Liver (tissue), 9 donors: ENCODE measurements around the gene ARMC2. TPM values are rescaled to one million over a fixed set of nuclear protein-coding genes. Genes with fewer than 3 reads are reported as not detected.

Experiments used
- DNase-seq: peaks from one replicate; pipeline ENCODE4 v3.0.0-alpha.2; 2017; ENCODE audit warnings: low spot score
- H3K27ac ChIP-seq, 2 donors: one replicate each; pipeline ENCODE4 v1.7.0; 2013; ENCODE audit warnings: inconsistent platforms in 2 of 2, low read length in 2 of 2, control low read depth in 1 of 2, low read depth in 1 of 2, mild to moderate bottlenecking in 1 of 2
- H3K27me3 ChIP-seq, 4 donors: one replicate each; pipeline versions ENCODE4 v1.6.1 to v1.7.0; 2013; ENCODE audit warnings: low read length in 3 of 4, inconsistent platforms in 1 of 4, mild to moderate bottlenecking in 1 of 4, moderate library complexity in 1 of 4; ENCODE audit not compliant: control insufficient read depth in 4 of 4, insufficient read depth in 4 of 4
- H3K36me3 ChIP-seq, 4 donors: one replicate each; pipeline versions ENCODE4 v1.6.1 to v1.7.0; 2013; ENCODE audit warnings: low read length in 3 of 4, mild to moderate bottlenecking in 3 of 4, low read depth in 1 of 4, moderate library complexity in 1 of 4; ENCODE audit not compliant: control insufficient read depth in 4 of 4, insufficient read depth in 3 of 4
- H3K4me1 ChIP-seq, 4 donors: one replicate each; pipeline versions ENCODE4 v1.6.1 to v1.7.0; 2013; ENCODE audit warnings: low read length in 3 of 4, mild to moderate bottlenecking in 3 of 4, moderate library complexity in 1 of 4; ENCODE audit not compliant: control insufficient read depth in 4 of 4, insufficient read depth in 4 of 4
- H3K4me3 ChIP-seq, 3 donors: one replicate each; pipeline versions ENCODE4 v1.6.1 to v1.7.0; 2013; ENCODE audit warnings: low read length in 3 of 3, control low read depth in 1 of 3, low read depth in 1 of 3, mild to moderate bottlenecking in 1 of 3
- H3K9ac ChIP-seq, 2 donors: one replicate each; pipeline ENCODE4 v1.7.0; 2013; ENCODE audit warnings: low read length in 2 of 2, mild to moderate bottlenecking in 2 of 2, moderate library complexity in 2 of 2, control low read depth in 1 of 2, low read depth in 1 of 2
- H3K9me3 ChIP-seq, 4 donors: one replicate each; pipeline versions ENCODE4 v1.6.1 to v1.7.0; 2013; ENCODE audit warnings: low read length in 3 of 4; ENCODE audit not compliant: control insufficient read depth in 4 of 4
- EGR1 ChIP-seq, 2 donors: IDR thresholded peaks; 2 replicates each; pipeline ENCODE4 v1.6.1; 2016 to 2018; ENCODE audit warnings: antibody characterized with exemption in 2 of 2, low read depth in 2 of 2
- FOXA1 ChIP-seq: IDR thresholded peaks from 2 replicates; pipeline ENCODE4 v1.6.1; 2016; ENCODE audit warnings: antibody characterized with exemption
- FOXA2 ChIP-seq: IDR thresholded peaks from 2 replicates; pipeline ENCODE4 v1.6.1; 2016; ENCODE audit warnings: antibody characterized with exemption
- HNF4A ChIP-seq, 2 donors: conservative IDR thresholded peaks; 2 replicates each; pipeline ENCODE4 v1.6.1; 2016; ENCODE audit warnings: antibody characterized with exemption in 2 of 2, mild to moderate bottlenecking in 2 of 2
- HNF4G ChIP-seq: IDR thresholded peaks from 2 replicates; pipeline ENCODE4 v1.6.1; 2016; ENCODE audit warnings: antibody characterized with exemption
- JUND ChIP-seq, 2 donors: IDR thresholded peaks; 2 replicates each; pipeline ENCODE4 v1.6.1; 2016; ENCODE audit warnings: antibody characterized with exemption in 2 of 2
- NR2F2 ChIP-seq: IDR thresholded peaks from 2 replicates; pipeline ENCODE4 v1.6.1; 2016; ENCODE audit warnings: antibody characterized with exemption
- RAD21 ChIP-seq, 2 donors: IDR thresholded peaks; 2 replicates each; pipeline ENCODE4 v1.6.1; 2016; ENCODE audit warnings: antibody characterized with exemption in 2 of 2, mild to moderate bottlenecking in 2 of 2
- RXRA ChIP-seq, 2 donors: IDR thresholded peaks; 2 replicates each; pipeline ENCODE4 v1.6.1; 2017 to 2018; ENCODE audit warnings: antibody characterized with exemption in 2 of 2, mild to moderate bottlenecking in 1 of 2
- SP1 ChIP-seq: IDR thresholded peaks from 2 replicates; pipeline ENCODE4 v1.6.1; 2018; ENCODE audit warnings: antibody characterized with exemption, mild to moderate bottlenecking
- YY1 ChIP-seq: IDR thresholded peaks from 2 replicates; pipeline ENCODE4 v1.6.1; 2016; ENCODE audit warnings: antibody characterized with exemption, mild to moderate bottlenecking
- WGBS: extraction: QIAGEN DNeasy Blood & Tissue Kit; methylation state at CpG from one replicate; pipeline ENCODE4 v1.1.7; 2013; 5-methylcytosine and 5-hydroxymethylcytosine counted together
- polyA plus RNA-seq, 2 donors: library from polyadenylated mRNA; stranded (reverse) in 1 of 2; unstranded in 1 of 2; fragments of 200-250 nt in 1 of 2; fragments of >200 nt in 1 of 2; fragmentation: Nextera tagmentation in 1 of 2; extraction: Ambion mirVana in 1 of 2; gene quantifications; one replicate each; pipeline versions ENCODE4 v1.2.1 to v1.2.3, GENCODE V29; 2013 to 2015
- total RNA-seq, 2 donors: library from RNA; depleted of rRNA; stranded (reverse); fragments of >200 nt; gene quantifications; one replicate each; pipeline ENCODE4 v1.2.3, GENCODE V29; 2014
- TF ChIP-seq, protein P1 (sequence below): IDR thresholded peaks from 2 replicates; pipeline ENCODE4 v1.6.1; 2016; ENCODE audit warnings: antibody characterized with exemption
- TF ChIP-seq, protein P2 (sequence below): fragments of 150-350 bp; IDR thresholded peaks from 2 replicates; pipeline ENCODE4 v1.5.1; 2017; ENCODE audit warnings: improper control_type of control experiment, low read depth, low read length; ENCODE audit not compliant: missing input control
- TF ChIP-seq, protein P3 (sequence below): IDR thresholded peaks from 2 replicates; pipeline ENCODE4 v1.6.1; 2016; ENCODE audit warnings: antibody characterized with exemption
- TF ChIP-seq, protein P4 (sequence below): IDR thresholded peaks from 2 replicates; pipeline ENCODE4 v1.6.1; 2016; ENCODE audit warnings: antibody characterized with exemption, mild to moderate bottlenecking
- donor health status: healthy.
- donor health status: healthy.
- donor health status: healthy.
- donor health status: healthy.
- donor health status: healthy.

Gene ARMC2
- total and polyA plus RNA-seq, 4 donors, result 0.24 to 1.5 (median 0.73) TPM

DNA sequence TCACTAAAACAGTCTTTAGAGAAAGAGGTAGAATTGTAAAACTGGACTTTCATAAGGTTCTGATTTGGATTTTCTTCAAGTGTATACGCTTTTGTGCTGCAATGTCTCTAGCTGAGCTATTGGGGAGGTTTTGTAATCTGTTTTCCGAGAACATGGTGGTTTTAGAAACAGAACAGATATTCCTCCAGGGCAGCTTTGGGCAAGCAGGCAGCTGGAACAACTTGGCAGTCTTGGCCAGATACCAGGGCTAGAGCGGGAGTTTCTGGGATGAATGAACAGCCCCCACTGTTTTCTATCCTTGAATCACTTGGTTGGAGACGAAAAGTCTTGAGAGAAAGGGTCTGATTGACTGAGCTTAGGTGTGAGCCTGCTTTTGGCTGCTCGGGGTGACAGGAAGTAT is 17.1 kb upstream of the ARMC2 start:
- TF ChIP-seq, protein P1, sequence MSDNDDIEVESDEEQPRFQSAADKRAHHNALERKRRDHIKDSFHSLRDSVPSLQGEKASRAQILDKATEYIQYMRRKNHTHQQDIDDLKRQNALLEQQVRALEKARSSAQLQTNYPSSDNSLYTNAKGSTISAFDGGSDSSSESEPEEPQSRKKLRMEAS, result no peak
- TF ChIP-seq, protein P2, sequence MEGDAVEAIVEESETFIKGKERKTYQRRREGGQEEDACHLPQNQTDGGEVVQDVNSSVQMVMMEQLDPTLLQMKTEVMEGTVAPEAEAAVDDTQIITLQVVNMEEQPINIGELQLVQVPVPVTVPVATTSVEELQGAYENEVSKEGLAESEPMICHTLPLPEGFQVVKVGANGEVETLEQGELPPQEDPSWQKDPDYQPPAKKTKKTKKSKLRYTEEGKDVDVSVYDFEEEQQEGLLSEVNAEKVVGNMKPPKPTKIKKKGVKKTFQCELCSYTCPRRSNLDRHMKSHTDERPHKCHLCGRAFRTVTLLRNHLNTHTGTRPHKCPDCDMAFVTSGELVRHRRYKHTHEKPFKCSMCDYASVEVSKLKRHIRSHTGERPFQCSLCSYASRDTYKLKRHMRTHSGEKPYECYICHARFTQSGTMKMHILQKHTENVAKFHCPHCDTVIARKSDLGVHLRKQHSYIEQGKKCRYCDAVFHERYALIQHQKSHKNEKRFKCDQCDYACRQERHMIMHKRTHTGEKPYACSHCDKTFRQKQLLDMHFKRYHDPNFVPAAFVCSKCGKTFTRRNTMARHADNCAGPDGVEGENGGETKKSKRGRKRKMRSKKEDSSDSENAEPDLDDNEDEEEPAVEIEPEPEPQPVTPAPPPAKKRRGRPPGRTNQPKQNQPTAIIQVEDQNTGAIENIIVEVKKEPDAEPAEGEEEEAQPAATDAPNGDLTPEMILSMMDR, result no peak
- no peak for TF ChIP-seq YY1
- TF ChIP-seq HNF4A (conservative IDR thresholded peaks at IDR 0.05), result no peak
- TF ChIP-seq JUND (IDR thresholded peaks at IDR 0.05), result no peak
- no peak for TF ChIP-seq FOXA2
- TF ChIP-seq RAD21 (IDR thresholded peaks at IDR 0.05), result no peak
- TF ChIP-seq, protein P3, sequence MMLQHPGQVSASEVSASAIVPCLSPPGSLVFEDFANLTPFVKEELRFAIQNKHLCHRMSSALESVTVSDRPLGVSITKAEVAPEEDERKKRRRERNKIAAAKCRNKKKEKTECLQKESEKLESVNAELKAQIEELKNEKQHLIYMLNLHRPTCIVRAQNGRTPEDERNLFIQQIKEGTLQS, result no peak
- no peak for TF ChIP-seq FOXA1
- TF ChIP-seq SP1, result no peak
- TF ChIP-seq NR2F2, result no peak
- TF ChIP-seq RXRA (IDR thresholded peaks at IDR 0.05), result no peak
- H3K27ac ChIP-seq, result no peak overlapping the region
- WGBS, result 89% methylated on average over 5 of the region's 5 CpGs

DNA sequence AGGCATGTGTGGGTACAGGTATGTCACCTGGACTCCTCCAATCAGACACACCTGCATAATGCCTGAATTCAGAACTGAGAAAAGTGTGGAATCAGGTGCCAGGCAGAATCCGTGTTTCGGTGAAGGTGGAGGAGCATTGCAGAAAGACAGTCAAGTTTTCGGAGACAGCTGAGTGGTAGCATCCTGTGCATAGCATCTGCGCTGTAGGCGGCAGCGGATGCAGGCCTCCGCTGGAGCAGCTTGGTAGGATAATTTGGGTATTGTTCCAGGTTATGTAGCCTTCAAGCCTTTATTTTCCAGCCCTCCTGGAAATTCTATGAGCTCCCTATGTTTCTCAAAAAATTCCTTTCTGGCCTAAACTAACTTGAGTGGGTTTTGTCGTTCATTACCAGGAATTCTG is 15.5 kb upstream of the ARMC2 start:
- Histone ChIP-seq H3K27me3 (no peaks in the 10 kb centered on the region), H3K4me1 (no peaks in the 10 kb centered on the region), H3K27ac (no peak overlapping the region), H3K9me3 (no peaks in the 10 kb centered on the region), H3K9ac (no peak overlapping the region), H3K4me3 (no peak overlapping the region), H3K36me3 (no peaks in the 10 kb centered on the region)
- WGBS, result 98% methylated on average over 8 of the region's 8 CpGs
- no peak for DNase-seq
- TF ChIP-seq EGR1 (IDR thresholded peaks at IDR 0.05; ENCODE audit: low read depth in 2 of 2) (no peak), RXRA (IDR thresholded peaks at IDR 0.05) (no peak), FOXA2 (no peak), HNF4G (no peak)
- TF ChIP-seq, protein P3, result no peak
- TF ChIP-seq, protein P4, sequence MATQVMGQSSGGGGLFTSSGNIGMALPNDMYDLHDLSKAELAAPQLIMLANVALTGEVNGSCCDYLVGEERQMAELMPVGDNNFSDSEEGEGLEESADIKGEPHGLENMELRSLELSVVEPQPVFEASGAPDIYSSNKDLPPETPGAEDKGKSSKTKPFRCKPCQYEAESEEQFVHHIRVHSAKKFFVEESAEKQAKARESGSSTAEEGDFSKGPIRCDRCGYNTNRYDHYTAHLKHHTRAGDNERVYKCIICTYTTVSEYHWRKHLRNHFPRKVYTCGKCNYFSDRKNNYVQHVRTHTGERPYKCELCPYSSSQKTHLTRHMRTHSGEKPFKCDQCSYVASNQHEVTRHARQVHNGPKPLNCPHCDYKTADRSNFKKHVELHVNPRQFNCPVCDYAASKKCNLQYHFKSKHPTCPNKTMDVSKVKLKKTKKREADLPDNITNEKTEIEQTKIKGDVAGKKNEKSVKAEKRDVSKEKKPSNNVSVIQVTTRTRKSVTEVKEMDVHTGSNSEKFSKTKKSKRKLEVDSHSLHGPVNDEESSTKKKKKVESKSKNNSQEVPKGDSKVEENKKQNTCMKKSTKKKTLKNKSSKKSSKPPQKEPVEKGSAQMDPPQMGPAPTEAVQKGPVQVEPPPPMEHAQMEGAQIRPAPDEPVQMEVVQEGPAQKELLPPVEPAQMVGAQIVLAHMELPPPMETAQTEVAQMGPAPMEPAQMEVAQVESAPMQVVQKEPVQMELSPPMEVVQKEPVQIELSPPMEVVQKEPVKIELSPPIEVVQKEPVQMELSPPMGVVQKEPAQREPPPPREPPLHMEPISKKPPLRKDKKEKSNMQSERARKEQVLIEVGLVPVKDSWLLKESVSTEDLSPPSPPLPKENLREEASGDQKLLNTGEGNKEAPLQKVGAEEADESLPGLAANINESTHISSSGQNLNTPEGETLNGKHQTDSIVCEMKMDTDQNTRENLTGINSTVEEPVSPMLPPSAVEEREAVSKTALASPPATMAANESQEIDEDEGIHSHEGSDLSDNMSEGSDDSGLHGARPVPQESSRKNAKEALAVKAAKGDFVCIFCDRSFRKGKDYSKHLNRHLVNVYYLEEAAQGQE, result no peak

More for the DNA sequence above, 17.1 kb upstream of the ARMC2 start:
- Histone ChIP-seq H3K4me1 (no peaks in the 10 kb centered on the region), H3K36me3 (no peaks in the 10 kb centered on the region), H3K9me3 (no peaks in the 10 kb centered on the region), H3K4me3 (no peak overlapping the region), H3K27me3 (no peaks in the 10 kb centered on the region), H3K9ac (no peak overlapping the region)
- no peak for DNase-seq
